K562 (cell line): ENCODE measurements around the gene SH3BP2. TPM values are rescaled to one million over a fixed set of nuclear protein-coding genes. Genes with fewer than 3 reads are reported as not detected.

Experiments used
- ATAC-seq: fragments of 200-7000 bp; cut with Tn5 transposase; 3 replicates; pipeline ENCODE4 v1.9.1; 2020; ENCODE audit warnings: moderate library complexity
- BruUV-seq: library from RNA; stranded (reverse); fragments of 400-500 nt; replicated peaks from 2 replicates; lab custom pipeline; 2021; lab: Mats Ljungman, UMichigan
- CTCF ChIA-PET: fragments of 300-600 bp; formaldehyde crosslinking; extraction: SDS; loops from one replicate; lab custom pipeline; 2021; ENCODE audit warnings: low intra/inter-chr PET ratio; lab: Yijun Ruan, JAX
- POLR2A ChIA-PET: fragments of 300-600, 350-650 bp; sonication (Branson Sonifier 250); formaldehyde crosslinking; extraction: SDS; loops from one replicate; lab custom pipeline; 2021; ENCODE audit warnings: antibody characterized with exemption, inconsistent platforms; lab: Yijun Ruan, JAX
- DNase-seq, 4 experiments: peaks; one replicate each; pipeline versions ENCODE4 v3.0.0 to v3.0.0-alpha.2; 2011 to 2018; ENCODE audit warnings: low spot score in 3 of 4, mixed read lengths in 3 of 4; ENCODE audit errors: extremely low read depth in 1 of 4
- FAIRE-seq: peaks from 2 replicates; lab custom pipeline; 2011; peaks lifted over from hg19 to GRCh38; lab: Jason Lieb, UNC
- H2AFZ ChIP-seq: 2 replicates; pipeline ENCODE4 v1.6.0; 2011; ENCODE audit warnings: low read depth, low read length, control low read depth, inconsistent platforms
- H3K27ac ChIP-seq: fragments of 200-600 bp; 3 replicates; pipeline ENCODE4 v1.8.0; 2011; ENCODE audit warnings: low read depth, mild to moderate bottlenecking, control low read depth, inconsistent platforms, low read length, moderate library complexity, mixed read lengths; ENCODE audit errors: extremely low read depth
- H3K27me3 ChIP-seq, 2 experiments: fragments of 300-600 bp in 1 of 2; 2 replicates in 1 of 2; 3 replicates in 1 of 2; pipeline versions ENCODE4 v1.6.0 to v1.8.0; 2011; ENCODE audit warnings: inconsistent platforms in 2 of 2, low read length in 2 of 2, mild to moderate bottlenecking in 1 of 2, mixed read lengths in 1 of 2, moderate library complexity in 1 of 2; ENCODE audit not compliant: control insufficient read depth in 2 of 2, insufficient read depth in 2 of 2
- H3K36me3 ChIP-seq: fragments of 300-600 bp; 3 replicates; pipeline ENCODE4 v1.8.0; 2011; ENCODE audit warnings: mild to moderate bottlenecking, low read length, inconsistent platforms; ENCODE audit not compliant: control insufficient read depth, insufficient read depth
- H3K4me1 ChIP-seq, 2 experiments: fragments of 200-600 bp in 1 of 2; replicated peaks in 1 of 2; 2 replicates in 1 of 2; 3 replicates in 1 of 2; pipeline versions ENCODE4 v1.5.1 to v1.8.0; 2011; ENCODE audit warnings: inconsistent platforms in 2 of 2, low read length in 2 of 2, mild to moderate bottlenecking in 1 of 2, mixed read lengths in 1 of 2, moderate library complexity in 1 of 2; ENCODE audit not compliant: control insufficient read depth in 2 of 2, insufficient read depth in 2 of 2
- H3K4me2 ChIP-seq: 2 replicates; pipeline ENCODE4 v1.6.1; 2011; ENCODE audit warnings: low read length, control low read depth, inconsistent platforms, mixed read lengths; ENCODE audit not compliant: insufficient read depth
- H3K4me3 ChIP-seq: fragments of 200-600 bp; sonication (generic), shearing (Covaris generic); 2 replicates; pipeline ENCODE4 v1.5.1; 2016; ENCODE audit warnings: control low read depth, inconsistent platforms
- H3K79me2 ChIP-seq: fragments of 200-600 bp; 3 replicates; pipeline ENCODE4 v1.8.0; 2011; ENCODE audit warnings: low read length, inconsistent platforms; ENCODE audit not compliant: control insufficient read depth, insufficient read depth
- H3K9ac ChIP-seq, 2 experiments: 2 replicates each; pipeline versions ENCODE4 v1.6.0 to v1.6.1; 2011; ENCODE audit warnings: low read depth in 2 of 2, low read length in 2 of 2, control low read depth in 1 of 2, inconsistent platforms in 1 of 2, mild to moderate bottlenecking in 1 of 2, mixed read lengths in 1 of 2; ENCODE audit not compliant: insufficient read depth in 1 of 2
- H3K9me1 ChIP-seq: one replicate; pipeline ENCODE4 v1.6.0; 2011; ENCODE audit warnings: inconsistent platforms, mild to moderate bottlenecking, low read length, moderate library complexity; ENCODE audit not compliant: control insufficient read depth, insufficient read depth
- H3K9me3 ChIP-seq: replicated peaks from 2 replicates; pipeline ENCODE4 v1.5.1; 2011; ENCODE audit warnings: low read depth, low read length, inconsistent platforms; ENCODE audit not compliant: control insufficient read depth, insufficient read depth
- H4K20me1 ChIP-seq: replicated peaks from 2 replicates; pipeline ENCODE4 v1.6.1; 2011; ENCODE audit warnings: low read length, inconsistent platforms, mixed read lengths; ENCODE audit not compliant: control insufficient read depth, insufficient read depth
- ATF7 ChIP-seq: fragments of 450-650 bp; IDR thresholded peaks from 2 replicates; pipeline ENCODE4 v1.7.1; 2014; ENCODE audit warnings: mild to moderate bottlenecking, moderate library complexity
- DMBX1 ChIP-seq: fragments of 250-450 bp; sonication (Bioruptor Pico); IDR thresholded peaks from 2 replicates; pipeline ENCODE4 v1.8.0; 2022; ENCODE audit warnings: inconsistent platforms, mild to moderate bottlenecking, moderate library complexity, borderline replicate concordance
- JUND ChIP-seq, 2 experiments: IDR thresholded peaks; 2 replicates in 1 of 2; 3 replicates in 1 of 2; pipeline ENCODE4 v1.6.1; 2011; ENCODE audit warnings: borderline replicate concordance in 2 of 2, low read depth in 2 of 2, low read length in 2 of 2, improper control_type of control experiment in 1 of 2, missing biosample characterization in 1 of 2, missing genetic modification characterization in 1 of 2, missing genetic modification reagents in 1 of 2
- KAT8 ChIP-seq: fragments of 450-650 bp; IDR thresholded peaks from 2 replicates; pipeline ENCODE4 v1.6.1; 2016; ENCODE audit warnings: low read depth, mild to moderate bottlenecking
- NBN ChIP-seq: fragments of 450-650 bp; IDR thresholded peaks from 2 replicates; pipeline ENCODE4 v1.6.1; 2016; ENCODE audit warnings: low read depth, mild to moderate bottlenecking
- PHF21A ChIP-seq: fragments of 450-650 bp; IDR thresholded peaks from 2 replicates; pipeline ENCODE4 v1.6.1; 2017; ENCODE audit warnings: low read depth, borderline replicate concordance
- POLR2B ChIP-seq: fragments of 450-650 bp; IDR thresholded peaks from 2 replicates; pipeline ENCODE4 v1.6.1; 2018; ENCODE audit warnings: low read depth; ENCODE audit not compliant: partially characterized antibody
- PRMT5 ChIP-seq: sonication (generic); formaldehyde crosslinking; IDR thresholded peaks from 2 replicates; pipeline ENCODE4 v1.5.0; 2020; ENCODE audit warnings: missing genetic modification reagents
- RREB1 ChIP-seq: fragments of 250-450 bp; sonication (Bioruptor Pico); IDR thresholded peaks from 2 replicates; pipeline ENCODE4 v1.4.0; 2020
- SMARCC2 ChIP-seq: fragments of 450-650 bp; IDR thresholded peaks from 2 replicates; pipeline ENCODE4 v1.6.1; 2017; ENCODE audit warnings: antibody characterized with exemption, moderate library complexity, mild to moderate bottlenecking, low read depth
- TCF3 ChIP-seq: sonication (generic); formaldehyde crosslinking; IDR thresholded peaks from 2 replicates; pipeline ENCODE4 v1.4.0; 2020; ENCODE audit warnings: mild to moderate bottlenecking, missing genetic modification reagents
- ZNF165 ChIP-seq: fragments of 250-450 bp; sonication (Bioruptor Pico); IDR thresholded peaks from 2 replicates; pipeline ENCODE4 v1.4.0; 2020; ENCODE audit warnings: borderline replicate concordance
- ZNF217 ChIP-seq: sonication (generic); formaldehyde crosslinking; IDR thresholded peaks from 2 replicates; pipeline ENCODE4 v1.8.0; 2022; ENCODE audit warnings: mild to moderate bottlenecking, missing genetic modification reagents
- ZNF232 ChIP-seq: sonication (generic); formaldehyde crosslinking; IDR thresholded peaks from 2 replicates; pipeline ENCODE4 v1.8.0; 2022; ENCODE audit warnings: mild to moderate bottlenecking, missing genetic modification reagents
- ZNF431 ChIP-seq: sonication (generic); formaldehyde crosslinking; IDR thresholded peaks from 2 replicates; pipeline ENCODE4 v1.8.0; 2022; ENCODE audit warnings: mild to moderate bottlenecking, missing genetic modification reagents
- ZNF75A ChIP-seq: fragments of 450-650 bp; formaldehyde crosslinking; IDR thresholded peaks from 2 replicates; pipeline ENCODE4 v1.4.0; 2020; ENCODE audit warnings: mild to moderate bottlenecking
- WGBS: fragments of 100-300 bp; shearing (Covaris generic); methylation state at CpG from one replicate; pipeline ENCODE4 v1.1.6; 2016; ENCODE audit warnings: low coverage, mixed read lengths; ENCODE audit not compliant: insufficient coverage; ENCODE audit errors: missing lambda C conversion rate; 5-methylcytosine and 5-hydroxymethylcytosine counted together
- in situ Hi-C: fragments of 300-500 bp; cut with MboI; formaldehyde crosslinking; loops from 4 replicates; pipeline ENCODE4 v1.15.0; 2018; ENCODE audit warnings: inconsistent platforms, mixed read lengths
- intact Hi-C: fragments of 100-400 bp; cut with micrococcal nuclease; formaldehyde crosslinking; loops from 2 replicates; pipeline ENCODE4 v1.14.2; 2022
- polyA plus RNA-seq, 8 experiments: library from polyadenylated mRNA; depleted of rRNA in 4 of 8; stranded (reverse) in 5 of 8; unstranded in 3 of 8; fragments of >200 nt; fragmentation: Nextera tagmentation in 2 of 8; fragmentation: Illumina TruSeq in 1 of 8; extraction: Ambion mirVana in 2 of 8; extraction: Trizol in 1 of 8; gene quantifications; 2 replicates each; pipeline versions ENCODE4 v1.2.1 to v1.2.3, GENCODE V29; 2011 to 2014; ENCODE audit warnings: inconsistent platforms in 1 of 8, missing spikeins in 1 of 8
- total RNA-seq, 7 experiments: library from RNA; depleted of rRNA in 6 of 7; stranded (reverse); fragments of >200 nt in 6 of 7; fragmentation: Illumina TruSeq in 2 of 7; extraction: Trizol in 2 of 7; gene quantifications; 2 replicates each; pipeline versions ENCODE4 v1.2.1 to v1.2.3, GENCODE V29; 2011 to 2021; ENCODE audit warnings: low replicate concordance in 1 of 7

The SH3BP2 gene
- total and polyA plus RNA-seq, 9 of the 15 experiments (the other 6 are each of a cell fraction or from before 2014, with no cell fraction given), result 0.34 to 16.0 (median 5.1) TPM

GRCh38 chr4:2806390-2807355, 13.8 kb downstream of the SH3BP2 start:
- no TSS peak for BruUV-seq

More at GRCh38 chr4:2806390-2807355, 13.8 kb downstream of the SH3BP2 start:
- ChIA-PET POLR2A (interaction anchor here (1.0 to 1.5 kb wide), 2 partner anchors 10 to 27 kb away, joined by 3 to 4 read pairs; no protein-coding TSS in a partner anchor), CTCF (no interaction called here)
- WGBS, result 59% methylated on average over 24 of the region's 28 CpGs
- H3K36me3 ChIP-seq, result no peaks in the 10 kb centered on the region
- H3K9ac ChIP-seq, result peak overlapping the region in 1 of 2 experiments; percentile 69; a peak in 2 of 4 replicates
- peaks cover 5% of the 10 kb centered on the region for H3K9me1 ChIP-seq
- FAIRE-seq, result no peak
- no peak overlapping the region for H3K27ac ChIP-seq
- ATAC-seq, result peak; percentile 10; the same call in 1 of the 3 replicates
- H3K9me3 ChIP-seq, result no peaks in the 10 kb centered on the region
- H3K79me2 ChIP-seq, result no peaks in the 10 kb centered on the region; the same call in 2 of the 3 replicates
- no peaks in the 10 kb centered on the region for H3K27me3 ChIP-seq
- H3K4me3 ChIP-seq, result no peak overlapping the region
- DNase-seq, result no peak
- H4K20me1 ChIP-seq, result peaks cover 10% of the 10 kb centered on the region; the same call in 1 of the 2 replicates
- intact Hi-C loops, result no loop called here
- TF ChIP-seq ZNF165 (CRISPR knock-in tag) (no peak), TCF3 (CRISPR knock-in tag) (no peak), ZNF232 (CRISPR knock-in tag) (no peak), JUND (IDR thresholded peaks at IDR 0.05; ENCODE audit: borderline replicate concordance, low read depth, low read length) (no peak), JUND (tag; IDR thresholded peaks at IDR 0.05; ENCODE audit: borderline replicate concordance, low read depth, low read length) (no peak), ZNF217 (CRISPR knock-in tag) (no peak), DMBX1 (CRISPR knock-in tag) (no peak), PHF21A (no peak), NBN (no peak), ZNF431 (no peak), ZNF75A (CRISPR knock-in tag) (no peak), POLR2B (no peak), SMARCC2 (no peak), KAT8 (no peak), RREB1 (CRISPR knock-in tag) (no peak), ATF7 (no peak), PRMT5 (no peak)
- TF ChIP-seq, all 486 proteins: peak for 0
- peaks cover 4 to 73% of the 10 kb centered on the region in 2 experiments; a peak in 4 of 5 replicates for H3K4me1 ChIP-seq
- H2AFZ ChIP-seq, result no peak overlapping the region
- no peak overlapping the region for H3K4me2 ChIP-seq
- in situ Hi-C loops, result no loop called here
